Retinal pigment epithelial cell (primary cell): Measurements from ENCODE around the gene CENPB.

Source experiments
- DNase-seq: peaks from one replicate; pipeline ENCODE4 v3.0.0-alpha.2; 2010; ENCODE audit warnings: low read depth
- H3K4me3 ChIP-seq: 2 replicates; pipeline ENCODE4 v1.5.1; 2011; ENCODE audit warnings: mild to moderate bottlenecking, low read length, control low read depth, moderate library complexity
- TF ChIP-seq, protein P1 (sequence below): conservative IDR thresholded peaks from 2 replicates; pipeline ENCODE4 v1.5.1; 2011; ENCODE audit warnings: low read depth, low read length, control low read depth, inconsistent platforms

Gene CENPB

DNA sequence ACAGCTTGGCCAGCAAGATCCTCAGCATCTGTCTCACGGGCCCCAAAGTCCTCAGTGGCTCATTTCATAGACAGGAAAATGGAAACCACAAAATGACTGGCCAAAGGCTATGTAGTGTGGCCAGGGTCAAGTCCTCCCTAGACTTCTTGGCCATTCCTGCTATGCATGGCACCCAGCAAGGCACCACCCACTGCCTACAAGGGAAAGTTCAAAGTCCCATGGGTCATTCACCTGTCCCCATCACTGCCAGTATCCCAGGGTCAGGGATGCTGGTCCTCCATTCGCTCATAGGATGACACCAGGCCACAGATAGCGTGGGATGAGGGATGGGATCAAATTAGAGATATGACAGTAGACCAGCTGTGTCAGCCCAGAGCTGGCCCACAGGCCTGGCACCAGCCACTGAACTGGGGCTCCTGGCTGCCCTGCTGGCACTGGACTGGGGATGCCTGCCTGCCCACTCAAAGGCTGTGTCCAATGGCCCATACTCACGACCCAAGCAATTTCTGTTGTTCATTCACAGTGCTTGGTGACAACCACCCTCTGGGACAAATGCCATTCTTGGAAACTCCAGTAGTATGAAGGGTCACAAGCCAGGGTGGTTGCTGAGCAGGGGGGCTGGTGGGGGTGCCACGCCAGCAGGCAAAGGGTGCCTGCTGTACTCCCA lies 30.6 kb downstream of the CENPB start:
- no peak overlapping the region for H3K4me3 ChIP-seq
- TF ChIP-seq, protein P1, sequence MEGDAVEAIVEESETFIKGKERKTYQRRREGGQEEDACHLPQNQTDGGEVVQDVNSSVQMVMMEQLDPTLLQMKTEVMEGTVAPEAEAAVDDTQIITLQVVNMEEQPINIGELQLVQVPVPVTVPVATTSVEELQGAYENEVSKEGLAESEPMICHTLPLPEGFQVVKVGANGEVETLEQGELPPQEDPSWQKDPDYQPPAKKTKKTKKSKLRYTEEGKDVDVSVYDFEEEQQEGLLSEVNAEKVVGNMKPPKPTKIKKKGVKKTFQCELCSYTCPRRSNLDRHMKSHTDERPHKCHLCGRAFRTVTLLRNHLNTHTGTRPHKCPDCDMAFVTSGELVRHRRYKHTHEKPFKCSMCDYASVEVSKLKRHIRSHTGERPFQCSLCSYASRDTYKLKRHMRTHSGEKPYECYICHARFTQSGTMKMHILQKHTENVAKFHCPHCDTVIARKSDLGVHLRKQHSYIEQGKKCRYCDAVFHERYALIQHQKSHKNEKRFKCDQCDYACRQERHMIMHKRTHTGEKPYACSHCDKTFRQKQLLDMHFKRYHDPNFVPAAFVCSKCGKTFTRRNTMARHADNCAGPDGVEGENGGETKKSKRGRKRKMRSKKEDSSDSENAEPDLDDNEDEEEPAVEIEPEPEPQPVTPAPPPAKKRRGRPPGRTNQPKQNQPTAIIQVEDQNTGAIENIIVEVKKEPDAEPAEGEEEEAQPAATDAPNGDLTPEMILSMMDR: no peak
- DNase-seq: no peak

DNA sequence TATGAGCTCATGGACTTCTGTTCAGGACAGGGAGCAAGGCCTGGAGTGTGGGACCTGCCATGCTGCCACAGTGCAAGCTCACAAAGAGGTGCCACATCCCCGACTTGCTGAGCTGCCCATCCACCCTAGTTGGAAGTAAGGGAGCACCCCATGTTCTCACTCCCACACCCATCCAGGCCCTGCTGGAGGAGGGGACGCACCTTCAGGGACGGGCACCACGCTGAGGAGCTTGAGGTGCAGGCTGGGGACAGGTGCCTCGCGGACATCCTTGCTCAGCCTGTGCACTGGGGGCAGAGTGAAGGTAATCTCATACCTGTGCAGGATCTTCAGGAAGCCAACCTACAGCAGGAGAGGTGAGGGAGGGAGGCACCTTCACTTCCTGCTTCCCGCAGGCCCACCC lies 31.3 kb downstream of the CENPB start:
- DNase-seq: no peak
- TF ChIP-seq, protein P1: no peak
- no peak overlapping the region for H3K4me3 ChIP-seq

GRCh38 chr20:3754276-3754630 lies 32.3 kb downstream of the CENPB start:
- DNase-seq: no peak
- TF ChIP-seq, protein P1: no peak
- H3K4me3 ChIP-seq: no peak overlapping the region

- no peak for DNase-seq
- no peak overlapping the region for H3K4me3 ChIP-seq
Observed at GRCh38 chr20:3753501-3754275, 32.9 kb downstream of the CENPB start.

GRCh38 chr20:3753098-3753497 lies 33.4 kb downstream of the CENPB start:
- H3K4me3 ChIP-seq: no peak overlapping the region
- DNase-seq: peak; percentile 17

More at GRCh38 chr20:3753501-3754275, 32.9 kb downstream of the CENPB start:
- TF ChIP-seq, protein P1: no peak

GRCh38 chr20:3752386-3752759 lies 34.2 kb downstream of the CENPB start:
- peak overlapping the region; percentile 35 for H3K4me3 ChIP-seq
- no peak for DNase-seq
- TF ChIP-seq, protein P1: no peak

More at GRCh38 chr20:3753098-3753497, 33.4 kb downstream of the CENPB start:
- TF ChIP-seq, protein P1: peak; percentile 90
